Chondrocyte (in vitro differentiated cells): ENCODE data around the gene MRTFA. TPM values are rescaled to one million over a fixed set of nuclear protein-coding genes. Genes with fewer than 3 reads are reported as not detected.
"Not testable (repeated sequence)": the region's sequence is repeated elsewhere in the genome, so short reads cannot be mapped to it uniquely, and the experiment has no call there.

Experiments used
- DNase-seq: peaks from one replicate; pipeline ENCODE4 v3.0.0; 2021; ENCODE audit warnings: mixed read lengths, low spot score
- H3K27ac Mint-ChIP-seq: one replicate; pipeline ENCODE4 v1.8.0; 2021; ENCODE audit warnings: mild to moderate bottlenecking, moderate library complexity, mixed read lengths; ENCODE audit not compliant: unreplicated experiment
- H3K27me3 Mint-ChIP-seq: 2 replicates; pipeline ENCODE4 v1.8.0; 2021; ENCODE audit warnings: low read depth, mixed read lengths
- H3K36me3 Mint-ChIP-seq: 2 replicates; pipeline ENCODE4 v1.8.0; 2021; ENCODE audit warnings: low read depth, mixed read lengths
- H3K4me1 Mint-ChIP-seq: 2 replicates; pipeline ENCODE4 v1.8.0; 2021; ENCODE audit warnings: low read depth, mild to moderate bottlenecking, mixed read lengths
- H3K4me3 Mint-ChIP-seq: one replicate; pipeline ENCODE4 v1.8.0; 2021; ENCODE audit warnings: mild to moderate bottlenecking, moderate library complexity, mixed read lengths; ENCODE audit not compliant: unreplicated experiment
- H3K9me3 Mint-ChIP-seq: 2 replicates; pipeline ENCODE4 v1.8.0; 2021; ENCODE audit warnings: low read depth, mixed read lengths
- CTCF ChIP-seq: fragments of 200-600 bp; sonication (generic); IDR thresholded peaks from 2 replicates; pipeline ENCODE4 v1.5.0; 2021; ENCODE audit warnings: antibody characterized with exemption, mild to moderate bottlenecking, moderate library complexity
- total RNA-seq: library from RNA; stranded (reverse); gene quantifications from 3 replicates; pipeline ENCODE4 v1.2.1, GENCODE V29; 2021

MRTFA gene
- total RNA-seq, 1 donor from 2014 or later = 69.8 TPM

- H3K4me1 Mint-ChIP-seq = peaks cover 46% of the 10 kb centered on the region
- H3K4me3 Mint-ChIP-seq = no peak overlapping the region
- H3K9me3 Mint-ChIP-seq = peaks cover 5% of the 10 kb centered on the region
- no peak for DNase-seq
- H3K27ac Mint-ChIP-seq = peak overlapping the region; percentile 50
- no peaks in the 10 kb centered on the region for H3K27me3 Mint-ChIP-seq
- no peak for TF ChIP-seq CTCF
- peaks cover under 1% of the 10 kb centered on the region for H3K36me3 Mint-ChIP-seq
Measured at GRCh38 chr22:40626851-40627250, 9.7 kb downstream of the MRTFA start.

- Mint-ChIP-seq H3K9me3 (peaks cover 12% of the 10 kb centered on the region), H3K4me1 (peaks cover 39% of the 10 kb centered on the region)
- H3K4me3 Mint-ChIP-seq, H3K27ac Mint-ChIP-seq, H3K27me3 Mint-ChIP-seq, H3K36me3 Mint-ChIP-seq: not testable (repeated sequence)
- peak; percentile 9 for DNase-seq
Measured at GRCh38 chr22:40625794-40626193, 10.7 kb downstream of the MRTFA start.

- DNase-seq, H3K27me3 Mint-ChIP-seq, H3K36me3 Mint-ChIP-seq, H3K4me3 Mint-ChIP-seq: not testable (repeated sequence)
- Mint-ChIP-seq H3K27ac (peak overlapping the region; percentile 10), H3K9me3 (peaks cover 17% of the 10 kb centered on the region), H3K4me1 (peaks cover 38% of the 10 kb centered on the region)
Measured at GRCh38 chr22:40625281-40625680, 11.2 kb downstream of the MRTFA start.

- Mint-ChIP-seq H3K36me3 (peaks cover 9% of the 10 kb centered on the region), H3K27me3 (no peaks in the 10 kb centered on the region), H3K4me1 (peaks cover 37% of the 10 kb centered on the region), H3K27ac (peak overlapping the region; percentile 53), H3K4me3 (no peak overlapping the region), H3K9me3 (peaks cover 17% of the 10 kb centered on the region)
- TF ChIP-seq CTCF = no peak
- no peak for DNase-seq
Measured at GRCh38 chr22:40624770-40625169, 11.7 kb downstream of the MRTFA start.

- TF ChIP-seq CTCF = no peak
- Mint-ChIP-seq H3K27ac (peak overlapping the region; percentile 49), H3K27me3 (no peaks in the 10 kb centered on the region), H3K36me3 (peaks cover 13% of the 10 kb centered on the region), H3K4me1 (peaks cover 22% of the 10 kb centered on the region), H3K9me3 (peaks cover 17% of the 10 kb centered on the region), H3K4me3 (no peak overlapping the region)
- no peak for DNase-seq
Measured at GRCh38 chr22:40621309-40622151, 15.0 kb downstream of the MRTFA start.

- no peak for DNase-seq
- H3K27ac Mint-ChIP-seq = no peak overlapping the region
- TF ChIP-seq CTCF = no peak
- peaks cover 24% of the 10 kb centered on the region for H3K4me1 Mint-ChIP-seq
- H3K9me3 Mint-ChIP-seq = peaks cover 17% of the 10 kb centered on the region
- no peak overlapping the region for H3K4me3 Mint-ChIP-seq
- peaks cover 13% of the 10 kb centered on the region for H3K36me3 Mint-ChIP-seq
- H3K27me3 Mint-ChIP-seq = no peaks in the 10 kb centered on the region
Measured at GRCh38 chr22:40620464-40621046, 16.0 kb downstream of the MRTFA start.
